GM19438 (cell line): ENCODE data around the gene CDHR5.

Experiments used
- ATAC-seq: cut with Tn5 transposase; IDR thresholded peaks from one replicate; pipeline ENCODE4 v1.9.1; 2021; ENCODE audit warnings: low read depth; ENCODE audit not compliant: unreplicated experiment

The CDHR5 gene

DNA sequence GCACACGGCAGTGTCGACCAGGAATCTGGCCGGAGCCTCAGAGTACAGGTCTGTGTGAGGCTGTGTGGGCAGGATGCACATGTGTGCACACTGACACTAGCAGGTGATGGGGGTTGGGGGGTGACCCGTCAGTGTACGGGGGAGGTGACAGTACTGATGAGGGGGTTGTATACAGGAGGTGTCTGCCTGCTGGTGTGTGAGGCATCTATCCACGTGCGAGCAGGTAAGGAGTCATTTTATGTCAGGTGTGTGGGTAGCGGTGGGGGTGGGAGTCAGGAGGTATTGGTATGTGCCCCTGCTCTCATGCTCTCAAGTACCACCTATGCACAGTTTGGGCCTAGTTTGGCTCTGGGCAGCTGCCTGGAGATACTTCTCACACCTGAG lies 53.0 kb downstream of the CDHR5 start:
- no peak for ATAC-seq

DNA sequence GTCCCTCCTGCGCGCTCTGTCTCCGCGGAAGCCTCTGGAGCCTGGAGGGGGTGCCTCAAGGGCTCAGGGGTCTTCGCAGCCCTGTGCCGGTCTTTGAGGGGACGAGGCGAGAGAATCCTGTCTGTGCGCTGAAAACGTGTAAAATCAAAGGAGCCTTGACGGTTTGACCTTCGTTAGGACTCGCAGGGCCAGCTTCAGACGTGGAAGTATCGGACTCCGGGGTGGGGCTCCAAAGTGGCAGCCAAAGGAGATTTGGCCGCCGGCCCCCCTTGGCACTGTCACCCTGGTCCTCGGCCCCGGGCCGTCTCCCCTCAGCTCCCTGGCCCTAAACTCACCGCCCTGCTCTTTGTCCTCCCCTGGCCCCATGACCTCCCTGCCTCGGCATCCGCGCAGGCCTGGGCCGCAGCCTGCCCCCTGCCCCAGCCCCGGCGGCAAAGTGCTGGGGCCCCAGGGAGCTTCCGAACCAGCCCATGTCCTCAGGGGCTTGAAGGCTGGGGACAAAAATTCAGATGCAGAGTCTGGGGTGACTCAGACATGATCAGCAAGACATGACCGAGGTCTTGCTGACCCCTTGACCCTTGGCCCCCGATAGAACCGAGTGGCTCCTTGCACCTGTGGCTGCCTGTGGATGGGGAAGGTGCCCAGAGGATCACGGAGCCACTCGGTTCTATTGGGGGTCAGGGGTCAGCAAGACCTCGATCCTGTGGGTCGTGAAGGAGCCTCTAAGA lies 55.4 kb downstream of the CDHR5 start:
- ATAC-seq = no peak

DNA sequence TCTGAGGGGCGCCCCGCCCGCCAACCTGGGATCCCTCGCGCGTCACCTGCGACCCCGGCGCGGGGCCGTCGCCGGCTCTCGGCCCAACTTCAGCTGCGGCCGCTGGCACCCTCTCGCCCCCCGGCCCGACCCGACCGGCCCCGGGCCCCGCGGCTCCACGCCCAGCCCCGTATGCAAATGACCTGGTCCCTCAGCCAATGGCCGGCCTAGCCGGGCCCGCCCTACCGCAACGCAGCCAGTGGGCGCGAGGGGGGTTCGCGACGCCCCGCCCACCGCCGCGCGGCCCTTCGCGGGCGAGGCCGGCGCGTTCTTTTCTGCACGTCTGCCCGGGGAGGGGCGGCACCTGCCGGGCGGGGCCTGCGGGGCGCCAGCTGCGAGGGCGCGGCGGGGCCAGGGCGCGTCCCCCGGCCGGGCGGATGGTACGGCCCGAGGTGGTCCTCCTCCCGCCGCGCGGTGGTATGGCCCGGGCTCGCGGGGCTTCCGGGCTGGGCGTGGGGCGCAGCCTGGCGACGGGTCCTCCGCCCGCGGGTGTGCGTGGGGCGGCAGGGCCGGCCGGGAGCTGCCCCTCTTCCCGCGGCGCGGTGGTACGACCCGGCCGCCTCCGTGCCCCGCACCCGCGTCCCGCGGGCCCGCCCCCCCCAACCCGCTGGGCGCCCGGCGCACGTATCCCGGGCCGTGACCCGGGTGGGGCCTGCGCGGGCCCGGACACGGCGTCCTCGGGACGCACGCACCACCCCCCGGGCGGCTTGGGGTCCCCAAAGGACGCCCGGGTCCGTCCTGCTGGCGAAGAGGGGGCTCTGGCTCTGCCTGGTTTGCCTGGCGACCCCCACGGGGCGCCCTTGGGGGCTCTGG lies 56.2 kb downstream of the CDHR5 start:
- peak; percentile 89 for ATAC-seq

DNA sequence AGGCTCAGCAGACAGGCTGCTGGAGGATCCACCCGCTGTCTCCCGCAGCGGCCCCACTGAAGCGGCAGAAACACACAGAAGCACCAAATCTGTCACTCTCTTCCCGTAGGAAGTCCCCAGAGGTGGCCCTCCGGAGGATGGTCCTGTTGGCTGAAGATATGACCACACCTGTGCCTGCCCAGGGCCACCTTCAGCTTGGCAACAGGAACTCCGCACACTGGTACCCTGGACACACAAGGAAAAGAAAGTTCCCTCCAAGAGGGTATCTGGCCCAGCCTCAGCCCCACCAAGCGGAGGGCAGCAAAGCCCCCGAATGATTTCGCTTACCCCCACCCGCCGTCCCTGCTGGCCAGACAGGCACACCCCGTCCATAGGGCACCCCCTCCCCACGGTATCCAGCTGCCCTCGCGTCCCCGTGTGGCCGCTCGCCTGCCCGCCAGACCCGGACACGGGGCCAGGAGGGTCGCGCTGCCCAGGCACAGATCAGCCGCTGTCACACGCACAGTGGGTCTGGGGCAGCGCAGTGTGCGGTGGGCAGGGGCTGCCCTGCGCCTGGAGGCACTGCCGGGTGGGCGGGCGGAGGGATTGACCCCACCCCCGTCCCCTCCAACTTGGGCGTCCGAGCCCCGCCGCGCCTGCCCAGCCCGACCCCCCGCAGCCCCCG lies 57.0 kb downstream of the CDHR5 start:
- ATAC-seq = peak; percentile 19

DNA sequence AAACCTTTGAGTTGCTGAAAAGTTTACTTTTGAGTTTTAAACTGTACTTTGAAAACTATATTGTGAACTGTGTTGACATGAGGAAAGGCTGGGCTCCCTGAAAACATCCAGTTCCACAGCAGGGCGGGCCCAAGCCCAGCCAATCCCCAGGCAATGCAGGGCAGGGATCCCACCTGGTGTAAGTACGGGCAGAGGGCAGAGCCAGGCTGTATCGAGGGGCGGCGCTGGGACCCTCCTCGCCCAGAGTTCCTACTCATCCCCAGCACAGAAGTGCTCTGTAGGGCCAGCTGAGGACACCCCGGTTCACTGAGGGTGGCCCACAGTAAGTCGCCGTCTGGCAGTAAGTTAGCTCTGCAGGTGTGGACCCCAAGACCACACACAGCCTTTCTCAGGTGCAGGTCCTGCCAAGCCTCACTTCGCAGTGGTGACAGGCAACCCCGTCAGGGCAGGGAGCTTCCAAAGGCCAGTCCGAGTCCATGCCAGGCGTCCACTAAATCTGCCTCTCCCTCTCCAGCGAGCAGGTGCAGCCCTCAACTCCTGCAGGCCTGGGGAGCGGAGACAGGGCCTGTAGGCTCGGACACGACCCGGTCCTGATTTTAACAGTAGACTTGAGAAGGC lies 57.6 kb downstream of the CDHR5 start:
- no peak for ATAC-seq
